Measurements from ENCODE around the gene SUN3.
A peak's percentile ranks its signal among the peaks of the same experiment; 100 is the strongest.
"Not testable (repeated sequence)": the region's sequence is repeated elsewhere in the genome, so short reads cannot be mapped to it uniquely, and the experiment has no call there.

SUN3 gene

DNA sequence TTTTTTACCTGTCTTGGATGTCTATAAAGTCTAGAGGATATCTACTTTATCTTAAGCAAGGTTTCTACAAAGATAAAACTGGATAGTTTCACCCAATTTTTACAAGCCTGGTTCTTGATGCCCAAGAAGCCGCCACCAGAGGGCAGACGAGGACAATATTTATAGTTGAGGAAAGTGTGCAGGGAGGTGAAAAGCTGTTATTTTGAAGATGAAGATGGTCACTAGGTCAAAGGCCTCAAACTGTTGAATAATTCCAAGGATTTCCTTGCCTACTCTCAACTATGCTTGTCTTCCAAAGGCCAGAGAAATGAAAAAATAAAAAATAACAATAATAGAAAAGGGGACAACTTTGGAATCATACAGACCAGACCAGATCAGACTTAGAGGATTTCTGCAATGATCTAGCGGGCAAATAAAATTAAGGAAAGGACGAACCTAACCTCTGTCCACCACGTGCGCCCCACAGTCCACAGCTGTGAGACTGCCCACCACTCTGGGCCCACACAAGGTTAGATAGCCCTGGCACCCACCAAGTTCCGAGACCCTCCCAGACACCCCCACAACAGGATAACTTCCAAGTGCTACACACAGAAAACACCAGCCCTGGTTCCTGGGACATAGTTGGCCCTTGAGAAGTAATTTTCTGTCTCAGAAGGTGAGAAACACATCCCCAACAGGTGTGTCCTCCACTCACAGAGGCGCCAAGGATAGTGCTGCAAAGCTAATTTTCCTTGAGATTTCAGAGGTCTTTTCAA is 83.5 kb downstream of the SUN3 start:
- H3K27ac ChIP-seq, result no peak overlapping the region
- H2AFZ ChIP-seq, result no peak overlapping the region
- H3K4me1 ChIP-seq, result no peaks in the 10 kb centered on the region

DNA sequence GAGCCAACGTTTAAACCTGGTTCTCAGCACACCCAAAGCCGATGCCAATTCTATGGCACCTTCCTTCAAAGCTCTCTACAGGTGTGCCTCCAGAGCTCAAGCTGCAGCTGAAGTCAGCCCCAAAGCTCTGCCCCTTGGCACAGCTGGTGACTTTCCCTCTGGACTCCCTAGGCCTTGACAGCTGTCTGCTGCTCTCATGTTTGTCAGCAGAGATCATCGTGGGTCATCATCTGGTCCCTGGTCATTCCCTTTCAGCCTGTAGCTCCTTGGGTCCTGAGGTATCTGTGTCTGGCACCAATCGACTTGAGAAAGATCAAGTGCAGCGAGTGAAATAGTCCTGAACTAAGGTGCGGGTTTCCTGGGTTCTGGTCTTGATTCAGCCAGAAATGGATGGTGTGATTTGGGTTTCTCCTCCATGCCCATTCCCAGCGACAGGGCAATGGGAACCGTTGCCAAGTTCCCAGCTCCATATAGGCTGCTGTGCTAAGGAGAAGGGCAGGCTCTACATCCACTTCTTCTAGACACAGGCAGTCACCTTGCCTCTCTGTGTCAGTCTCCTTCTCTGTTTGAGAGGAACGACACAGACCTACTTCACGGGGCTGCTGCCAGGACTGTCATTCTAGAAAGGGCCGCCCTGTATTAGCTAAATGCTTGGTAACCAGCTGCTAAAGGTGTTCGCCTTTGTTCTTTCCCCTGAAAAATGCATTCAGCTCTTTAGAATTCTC is 84.2 kb downstream of the SUN3 start:
- Histone ChIP-seq H2AFZ (no peak overlapping the region), H3K36me3 (ENCODE audit: control insufficient read depth, insufficient read depth, low read length) (no peaks in the 10 kb centered on the region), H3K9ac (no peak overlapping the region), H3K79me2 (no peaks in the 10 kb centered on the region), H3K4me2 (ENCODE audit: low read length) (no peak overlapping the region), H3K4me1 (no peaks in the 10 kb centered on the region), H3K4me3 (ENCODE audit: low read depth, low read length) (no peak overlapping the region), H3K27me3 (ENCODE audit: control insufficient read depth, insufficient read depth, low read length) (no peaks in the 10 kb centered on the region), H3K27ac (no peak overlapping the region), H3K9me3 (ENCODE audit: control insufficient read depth, low read length) (no peaks in the 10 kb centered on the region)
- TF ChIP-seq, protein P1, sequence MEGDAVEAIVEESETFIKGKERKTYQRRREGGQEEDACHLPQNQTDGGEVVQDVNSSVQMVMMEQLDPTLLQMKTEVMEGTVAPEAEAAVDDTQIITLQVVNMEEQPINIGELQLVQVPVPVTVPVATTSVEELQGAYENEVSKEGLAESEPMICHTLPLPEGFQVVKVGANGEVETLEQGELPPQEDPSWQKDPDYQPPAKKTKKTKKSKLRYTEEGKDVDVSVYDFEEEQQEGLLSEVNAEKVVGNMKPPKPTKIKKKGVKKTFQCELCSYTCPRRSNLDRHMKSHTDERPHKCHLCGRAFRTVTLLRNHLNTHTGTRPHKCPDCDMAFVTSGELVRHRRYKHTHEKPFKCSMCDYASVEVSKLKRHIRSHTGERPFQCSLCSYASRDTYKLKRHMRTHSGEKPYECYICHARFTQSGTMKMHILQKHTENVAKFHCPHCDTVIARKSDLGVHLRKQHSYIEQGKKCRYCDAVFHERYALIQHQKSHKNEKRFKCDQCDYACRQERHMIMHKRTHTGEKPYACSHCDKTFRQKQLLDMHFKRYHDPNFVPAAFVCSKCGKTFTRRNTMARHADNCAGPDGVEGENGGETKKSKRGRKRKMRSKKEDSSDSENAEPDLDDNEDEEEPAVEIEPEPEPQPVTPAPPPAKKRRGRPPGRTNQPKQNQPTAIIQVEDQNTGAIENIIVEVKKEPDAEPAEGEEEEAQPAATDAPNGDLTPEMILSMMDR (IDR thresholded peaks at IDR 0.05), result no peak

More for the DNA sequence above, 83.5 kb downstream of the SUN3 start:
- no peaks in the 10 kb centered on the region for H3K9me3 ChIP-seq (ENCODE audit: control insufficient read depth, low read length)
- no peak overlapping the region for H3K4me2 ChIP-seq (ENCODE audit: low read length)
- no peak overlapping the region for H3K4me3 ChIP-seq (ENCODE audit: low read depth, low read length)
- H3K36me3 ChIP-seq (ENCODE audit: control insufficient read depth, insufficient read depth, low read length), result no peaks in the 10 kb centered on the region
- no peaks in the 10 kb centered on the region for H3K27me3 ChIP-seq (ENCODE audit: control insufficient read depth, insufficient read depth, low read length)
- H3K9ac ChIP-seq, result no peak overlapping the region
- no peaks in the 10 kb centered on the region for H3K79me2 ChIP-seq
- TF ChIP-seq, protein P1 (IDR thresholded peaks at IDR 0.05), result peak; percentile 84

DNA sequence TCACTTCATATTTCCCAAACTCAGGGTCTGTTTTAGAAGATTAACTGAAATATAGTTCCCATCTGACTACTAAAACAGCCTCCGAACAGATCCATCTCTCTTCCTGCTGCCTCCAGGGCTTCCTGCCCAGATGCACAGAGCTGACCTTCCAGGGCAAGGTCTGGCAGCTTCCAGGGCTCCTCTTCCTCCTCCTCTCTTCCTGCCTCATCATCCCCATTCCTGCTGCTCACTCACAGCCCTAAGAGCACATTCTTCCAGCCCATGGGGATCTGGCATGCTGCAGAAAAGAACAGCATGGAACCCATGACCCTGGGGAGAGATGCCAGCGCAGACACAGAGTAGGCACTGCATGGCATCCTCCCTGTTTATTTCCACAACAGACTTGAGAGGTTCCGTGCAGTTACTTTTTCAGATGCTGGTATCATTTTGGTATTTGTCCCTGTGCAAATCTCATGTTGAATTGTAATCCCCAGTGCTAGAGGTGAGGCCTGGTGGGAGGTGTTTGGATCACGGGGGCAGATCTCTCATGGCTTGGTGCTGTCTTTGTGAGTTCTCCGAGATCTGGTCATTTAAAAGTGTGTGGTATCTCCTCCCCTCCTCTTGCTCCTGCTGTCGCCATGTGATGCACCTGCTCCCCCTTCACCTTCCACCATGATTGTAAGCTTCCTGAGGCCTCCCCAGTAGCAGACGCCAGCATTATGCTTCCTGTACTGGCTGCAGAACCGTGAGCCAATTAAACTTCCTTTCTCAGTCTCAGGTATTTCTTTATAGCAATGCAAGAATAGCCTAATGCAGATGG is 85.0 kb downstream of the SUN3 start:
- H3K4me1 ChIP-seq, result no peaks in the 10 kb centered on the region
- H3K4me3 ChIP-seq (ENCODE audit: low read depth, low read length), result no peak overlapping the region
- TF ChIP-seq, protein P1 (IDR thresholded peaks at IDR 0.05), result no peak
- no peaks in the 10 kb centered on the region for H3K27me3 ChIP-seq (ENCODE audit: control insufficient read depth, insufficient read depth, low read length)
- no peaks in the 10 kb centered on the region for H3K79me2 ChIP-seq
- no peaks in the 10 kb centered on the region for H3K9me3 ChIP-seq (ENCODE audit: control insufficient read depth, low read length)
- H3K27ac ChIP-seq, result no peak overlapping the region
- no peak overlapping the region for H3K4me2 ChIP-seq (ENCODE audit: low read length)
- H3K9ac ChIP-seq, result no peak overlapping the region
- no peak overlapping the region for H2AFZ ChIP-seq
- no peaks in the 10 kb centered on the region for H3K36me3 ChIP-seq (ENCODE audit: control insufficient read depth, insufficient read depth, low read length)

DNA sequence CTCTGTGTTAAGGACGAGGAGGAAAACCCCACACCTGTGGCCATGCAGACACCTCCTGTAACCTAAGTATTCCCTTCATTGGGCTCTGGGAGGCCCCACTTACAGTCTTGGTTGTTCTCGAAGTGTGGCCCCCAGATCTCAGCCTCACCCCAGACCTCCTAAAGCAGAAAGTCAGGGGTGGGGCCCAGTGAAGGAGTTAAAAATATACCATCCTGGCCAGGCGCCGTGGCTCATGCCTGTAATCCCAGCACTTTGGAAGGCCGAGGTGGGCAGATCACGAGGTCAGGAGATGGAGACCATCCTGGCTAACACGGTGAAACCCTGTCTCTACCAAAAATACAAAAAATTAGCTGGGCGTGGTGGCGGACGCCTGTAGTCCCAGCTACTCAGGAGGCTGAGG is 86.3 kb downstream of the SUN3 start:
- not testable (repeated sequence) for H3K36me3 ChIP-seq (ENCODE audit: control insufficient read depth, insufficient read depth, low read length); H3K27me3 ChIP-seq (ENCODE audit: control insufficient read depth, insufficient read depth, low read length); H2AFZ ChIP-seq; H3K4me2 ChIP-seq (ENCODE audit: low read length); H3K4me1 ChIP-seq; H3K9me3 ChIP-seq (ENCODE audit: control insufficient read depth, low read length); H3K9ac ChIP-seq; H3K4me3 ChIP-seq (ENCODE audit: low read depth, low read length); H3K27ac ChIP-seq; H3K79me2 ChIP-seq

DNA sequence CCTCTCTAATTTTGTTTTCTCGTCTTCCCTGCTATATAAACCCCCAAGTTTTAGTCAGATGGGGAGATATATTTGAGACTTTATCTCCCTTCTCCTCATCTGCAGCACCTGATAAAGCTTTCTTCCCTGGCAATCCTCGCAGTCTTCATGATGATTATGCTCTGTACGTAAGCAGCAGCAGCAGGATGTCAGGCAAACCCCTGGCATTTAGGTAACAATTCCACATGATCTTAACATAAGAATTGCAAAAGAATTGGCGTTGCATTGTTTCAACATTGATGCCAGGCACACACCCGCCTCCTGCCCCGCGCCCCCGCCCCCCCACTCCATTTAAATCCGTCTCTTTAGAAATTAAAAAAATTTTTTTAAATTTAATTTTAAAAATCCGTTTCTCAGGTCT is 86.8 kb downstream of the SUN3 start:
- no peaks in the 10 kb centered on the region for H3K79me2 ChIP-seq
- no peak overlapping the region for H2AFZ ChIP-seq
- H3K36me3 ChIP-seq (ENCODE audit: control insufficient read depth, insufficient read depth, low read length), result no peaks in the 10 kb centered on the region
- H3K27ac ChIP-seq, result peak overlapping the region; percentile 4
- TF ChIP-seq, protein P1 (IDR thresholded peaks at IDR 0.05), result no peak
- H3K4me3 ChIP-seq (ENCODE audit: low read depth, low read length), result no peak overlapping the region
- no peak overlapping the region for H3K4me2 ChIP-seq (ENCODE audit: low read length)
- no peaks in the 10 kb centered on the region for H3K9me3 ChIP-seq (ENCODE audit: control insufficient read depth, low read length)
- no peaks in the 10 kb centered on the region for H3K4me1 ChIP-seq
- H3K9ac ChIP-seq, result no peak overlapping the region
- no peaks in the 10 kb centered on the region for H3K27me3 ChIP-seq (ENCODE audit: control insufficient read depth, insufficient read depth, low read length)
